ENCODE data around the gene YARS1. TPM values are rescaled to one million over a fixed set of nuclear protein-coding genes. Genes with fewer than 3 reads are reported as not detected.

Gene YARS1
- total RNA-seq, 1 experiment from 2014 or later, result 115 TPM

- intact Hi-C loops (cut with micrococcal nuclease), result no loop called here
- POLR2A ChIA-PET (ENCODE audit: unreplicated experiment), result no interaction called here
- no peaks in the 10 kb centered on the region for H3K79me2 ChIP-seq (ENCODE audit: low read length)
- H3F3A ChIP-seq (ENCODE audit: low read length, unreplicated experiment), result no peaks in the 10 kb centered on the region
- BruUV-seq (replicated peaks), result no TSS peak
- DNase-seq (no peak), ATAC-seq (no peak)
- CTCF ChIA-PET, result no interaction called here
- H4K20me1 ChIP-seq (ENCODE audit: low read length), result no peaks in the 10 kb centered on the region
- no peak overlapping the region for H3K4me2 ChIP-seq (ENCODE audit: low read length)
- H3K9ac ChIP-seq (ENCODE audit: low read length), result no peak overlapping the region
- H3K36me3 ChIP-seq (ENCODE audit: low read depth, low read length), result peaks cover 4% of the 10 kb centered on the region; the same call in 1 of the 2 replicates
- H3K27me3 ChIP-seq (ENCODE audit: low read length), result no peaks in the 10 kb centered on the region
- H3K4me1 ChIP-seq (ENCODE audit: insufficient read depth, low read length), result no peaks in the 10 kb centered on the region
- no peak overlapping the region for H3K4me3 ChIP-seq (ENCODE audit: low read length)
- H3K9me3 ChIP-seq (ENCODE audit: low read length), result no peaks in the 10 kb centered on the region
- H3K27ac ChIP-seq (ENCODE audit: low read length), result no peak overlapping the region
- no peaks in the 10 kb centered on the region for H3K9me2 ChIP-seq (replicated peaks; ENCODE audit: low read length)
- no peak overlapping the region for H2AFZ ChIP-seq (ENCODE audit: low read length)
- no peak for TF ChIP-seq EZH2 (IDR thresholded peaks at IDR 0.05; ENCODE audit: low read length, unreplicated experiment)
- TF ChIP-seq EZH2phosphoT487 (IDR thresholded peaks at IDR 0.05; ENCODE audit: borderline replicate concordance, low read length), result no peak
- TF ChIP-seq CTCF (conservative IDR thresholded peaks at IDR 0.05; ENCODE audit: low read depth, low read length), result no peak
These were observed 41.6 kb upstream of the YARS1 start for GRCh38 chr1:32858791-32859190.

- Histone ChIP-seq H2AFZ (ENCODE audit: low read length) (no peak overlapping the region), H3F3A (ENCODE audit: low read length, unreplicated experiment) (no peaks in the 10 kb centered on the region), H3K9me2 (replicated peaks; ENCODE audit: low read length) (no peaks in the 10 kb centered on the region), H3K9ac (ENCODE audit: low read length) (no peak overlapping the region), H3K36me3 (ENCODE audit: low read depth, low read length) (peaks cover 4% of the 10 kb centered on the region; the same call in 1 of the 2 replicates), H4K20me1 (ENCODE audit: low read length) (no peaks in the 10 kb centered on the region), H3K27ac (ENCODE audit: low read length) (no peak overlapping the region), H3K27me3 (ENCODE audit: low read length) (no peaks in the 10 kb centered on the region), H3K4me3 (ENCODE audit: low read length) (no peak overlapping the region), H3K4me1 (ENCODE audit: insufficient read depth, low read length) (no peaks in the 10 kb centered on the region), H3K9me3 (ENCODE audit: low read length) (no peaks in the 10 kb centered on the region), H3K79me2 (ENCODE audit: low read length) (no peaks in the 10 kb centered on the region), H3K4me2 (ENCODE audit: low read length) (no peak overlapping the region)
- ATAC-seq (no peak), DNase-seq (no peak)
- CTCF ChIA-PET, result no interaction called here
- intact Hi-C loops (cut with micrococcal nuclease), result no loop called here
- POLR2A ChIA-PET (ENCODE audit: unreplicated experiment), result no interaction called here
- BruUV-seq (replicated peaks), result no TSS peak
- TF ChIP-seq CTCF (conservative IDR thresholded peaks at IDR 0.05; ENCODE audit: low read depth, low read length) (no peak), EZH2 (IDR thresholded peaks at IDR 0.05; ENCODE audit: low read length, unreplicated experiment) (no peak), EZH2phosphoT487 (IDR thresholded peaks at IDR 0.05; ENCODE audit: borderline replicate concordance, low read length) (no peak)
These were observed 41.0 kb upstream of the YARS1 start for GRCh38 chr1:32858136-32858535.

DNA sequence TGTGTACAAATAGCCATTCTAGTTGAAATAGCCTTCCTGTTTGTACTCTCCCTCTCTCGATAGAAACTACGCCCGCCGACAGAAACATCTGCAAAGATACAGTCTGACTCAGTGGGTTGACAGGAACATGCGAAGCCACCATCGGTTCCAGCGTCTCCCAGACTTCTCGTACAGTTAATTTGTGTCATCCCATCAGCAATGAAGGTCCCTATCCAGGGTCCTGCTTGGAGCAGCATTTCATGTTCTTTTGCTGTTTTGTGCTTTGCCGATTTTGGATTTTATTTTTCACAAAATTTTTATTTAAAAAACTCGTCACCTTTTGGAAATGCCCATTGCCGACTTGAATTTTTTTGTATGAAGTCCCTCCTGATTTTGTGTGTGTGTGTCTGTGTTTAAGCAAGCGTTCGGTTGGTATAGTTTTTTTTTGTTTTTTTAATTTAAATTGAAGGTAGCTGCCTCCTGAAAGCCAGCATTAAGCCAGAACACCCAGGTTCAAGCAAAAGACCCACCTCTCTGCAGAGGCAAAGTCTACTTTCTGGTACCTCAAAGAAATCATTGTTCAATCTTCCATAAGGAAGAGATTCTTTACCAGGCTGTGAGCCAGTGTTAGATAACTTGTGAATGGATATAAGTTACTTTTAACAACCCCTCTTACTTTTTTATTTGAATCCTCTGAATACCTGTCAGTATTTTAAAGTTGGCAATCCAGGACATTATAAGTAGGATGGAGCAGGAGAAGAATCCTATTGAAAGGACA lies 38.9 kb upstream of the YARS1 start:
- intact Hi-C loops (cut with micrococcal nuclease), result no loop called here
- TF ChIP-seq CTCF (conservative IDR thresholded peaks at IDR 0.05; ENCODE audit: low read depth, low read length) (no peak), EZH2 (IDR thresholded peaks at IDR 0.05; ENCODE audit: low read length, unreplicated experiment) (no peak), EZH2phosphoT487 (IDR thresholded peaks at IDR 0.05; ENCODE audit: borderline replicate concordance, low read length) (no peak)
- Histone ChIP-seq H3K79me2 (ENCODE audit: low read length) (no peaks in the 10 kb centered on the region), H3F3A (ENCODE audit: low read length, unreplicated experiment) (no peaks in the 10 kb centered on the region), H3K4me1 (ENCODE audit: insufficient read depth, low read length) (no peaks in the 10 kb centered on the region), H4K20me1 (ENCODE audit: low read length) (no peaks in the 10 kb centered on the region), H3K4me2 (ENCODE audit: low read length) (no peak overlapping the region), H3K9me2 (replicated peaks; ENCODE audit: low read length) (no peaks in the 10 kb centered on the region), H3K9ac (ENCODE audit: low read length) (no peak overlapping the region), H3K9me3 (ENCODE audit: low read length) (no peaks in the 10 kb centered on the region), H2AFZ (ENCODE audit: low read length) (no peak overlapping the region), H3K27me3 (ENCODE audit: low read length) (no peaks in the 10 kb centered on the region), H3K4me3 (ENCODE audit: low read length) (no peak overlapping the region), H3K36me3 (ENCODE audit: low read depth, low read length) (peaks cover 6% of the 10 kb centered on the region; the same call in 1 of the 2 replicates), H3K27ac (ENCODE audit: low read length) (no peak overlapping the region)
- ChIA-PET POLR2A (ENCODE audit: unreplicated experiment) (no interaction called here), CTCF (no interaction called here)
- BruUV-seq (replicated peaks), result no TSS peak
- ATAC-seq (no peak), DNase-seq (no peak)
